ENCODE results near the gene OAS2.

GRCh38 chr12:113019025-113019424 lies 40.7 kb downstream of the OAS2 start:
- no peak for TF ChIP-seq CTCF (conservative IDR thresholded peaks at IDR 0.05; ENCODE audit: low read depth, low read length)
- TF ChIP-seq EZH2 (IDR thresholded peaks at IDR 0.05; ENCODE audit: low read length, unreplicated experiment) = no peak
- TF ChIP-seq EZH2phosphoT487 (IDR thresholded peaks at IDR 0.05; ENCODE audit: borderline replicate concordance, low read length) = no peak
